Measurements from ENCODE around the gene LRTM2.

Gene LRTM2

DNA sequence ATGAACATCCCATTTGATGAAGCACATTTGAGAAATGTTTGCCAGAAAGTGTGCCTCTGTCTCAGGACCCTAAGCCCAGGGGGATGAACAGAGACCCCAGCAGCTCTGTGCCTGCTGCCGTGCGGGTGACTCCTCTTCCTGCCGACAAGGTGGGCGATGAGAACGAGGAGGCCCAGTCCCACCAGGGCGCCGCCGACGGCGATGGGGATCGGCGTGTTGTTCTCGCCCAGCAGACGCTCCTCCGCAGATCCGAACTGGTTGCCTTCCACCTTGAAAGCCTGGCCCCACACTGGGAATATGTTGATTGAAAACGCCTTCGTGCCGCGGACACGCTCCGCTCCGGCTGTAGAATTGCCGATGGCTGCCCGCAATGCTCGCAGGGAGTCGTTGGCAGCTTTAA is 44.1 kb downstream of the LRTM2 start:
- no peak for TF ChIP-seq ZFX (IDR thresholded peaks at IDR 0.05; ENCODE audit: borderline replicate concordance)
- TF ChIP-seq, protein P1, sequence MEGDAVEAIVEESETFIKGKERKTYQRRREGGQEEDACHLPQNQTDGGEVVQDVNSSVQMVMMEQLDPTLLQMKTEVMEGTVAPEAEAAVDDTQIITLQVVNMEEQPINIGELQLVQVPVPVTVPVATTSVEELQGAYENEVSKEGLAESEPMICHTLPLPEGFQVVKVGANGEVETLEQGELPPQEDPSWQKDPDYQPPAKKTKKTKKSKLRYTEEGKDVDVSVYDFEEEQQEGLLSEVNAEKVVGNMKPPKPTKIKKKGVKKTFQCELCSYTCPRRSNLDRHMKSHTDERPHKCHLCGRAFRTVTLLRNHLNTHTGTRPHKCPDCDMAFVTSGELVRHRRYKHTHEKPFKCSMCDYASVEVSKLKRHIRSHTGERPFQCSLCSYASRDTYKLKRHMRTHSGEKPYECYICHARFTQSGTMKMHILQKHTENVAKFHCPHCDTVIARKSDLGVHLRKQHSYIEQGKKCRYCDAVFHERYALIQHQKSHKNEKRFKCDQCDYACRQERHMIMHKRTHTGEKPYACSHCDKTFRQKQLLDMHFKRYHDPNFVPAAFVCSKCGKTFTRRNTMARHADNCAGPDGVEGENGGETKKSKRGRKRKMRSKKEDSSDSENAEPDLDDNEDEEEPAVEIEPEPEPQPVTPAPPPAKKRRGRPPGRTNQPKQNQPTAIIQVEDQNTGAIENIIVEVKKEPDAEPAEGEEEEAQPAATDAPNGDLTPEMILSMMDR (IDR thresholded peaks at IDR 0.05) = no peak
- no peak overlapping the region for H3K27ac ChIP-seq

DNA sequence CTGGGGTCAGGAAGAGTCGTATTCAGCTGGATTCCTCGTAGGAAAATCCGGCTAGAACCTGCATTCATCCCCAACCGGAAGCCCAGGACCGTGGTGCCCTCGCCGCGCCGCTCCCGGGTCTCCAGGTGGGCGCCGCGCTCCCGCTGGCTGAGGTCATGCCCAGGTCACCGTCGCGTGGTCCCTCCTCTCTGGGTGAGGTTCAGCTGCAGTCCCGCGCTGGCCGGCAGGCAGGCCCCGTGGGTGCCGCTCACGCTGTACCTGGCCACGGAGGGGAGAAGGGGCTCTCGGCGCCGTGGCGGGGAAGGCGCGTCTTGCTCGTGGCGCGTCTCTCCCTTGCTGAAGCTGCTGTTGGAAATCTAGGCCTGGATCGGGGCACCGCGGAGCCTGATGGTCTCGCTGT is 44.5 kb downstream of the LRTM2 start:
- TF ChIP-seq, protein P1 (IDR thresholded peaks at IDR 0.05) = no peak
- no peak for TF ChIP-seq ZFX (IDR thresholded peaks at IDR 0.05; ENCODE audit: borderline replicate concordance)

DNA sequence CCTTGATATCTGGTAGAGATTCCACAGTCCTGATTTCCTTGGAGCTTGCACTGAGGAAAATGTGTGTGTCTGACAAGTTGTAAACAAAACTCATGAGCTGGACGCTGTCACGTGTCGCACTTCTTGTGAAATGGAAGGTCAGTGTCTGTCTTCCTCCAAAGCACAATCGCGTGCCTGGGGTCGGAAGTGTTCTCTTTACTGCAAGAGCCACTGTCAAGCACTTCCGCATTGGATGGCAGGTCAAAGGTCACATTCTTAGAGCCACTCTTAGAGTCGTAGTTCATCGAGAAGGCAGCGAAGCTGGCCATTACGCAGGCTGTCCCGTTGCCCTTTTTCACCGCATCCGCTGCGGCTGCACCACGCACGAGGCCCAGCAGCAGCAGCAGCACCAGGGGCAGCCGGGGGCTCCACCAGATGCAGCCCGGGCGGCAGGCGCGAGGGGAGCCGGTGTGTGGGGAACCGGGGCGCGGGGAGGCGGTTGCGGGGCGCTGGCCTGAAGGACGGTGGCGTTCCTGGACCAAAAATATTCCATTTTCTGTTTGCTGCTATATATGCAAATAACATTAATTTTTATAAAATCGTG is 45.0 kb downstream of the LRTM2 start:
- no peak for TF ChIP-seq ZFX (IDR thresholded peaks at IDR 0.05; ENCODE audit: borderline replicate concordance)
- TF ChIP-seq, protein P1 (IDR thresholded peaks at IDR 0.05) = no peak

More for the DNA sequence above, 44.5 kb downstream of the LRTM2 start:
- no peak overlapping the region for H3K27ac ChIP-seq

DNA sequence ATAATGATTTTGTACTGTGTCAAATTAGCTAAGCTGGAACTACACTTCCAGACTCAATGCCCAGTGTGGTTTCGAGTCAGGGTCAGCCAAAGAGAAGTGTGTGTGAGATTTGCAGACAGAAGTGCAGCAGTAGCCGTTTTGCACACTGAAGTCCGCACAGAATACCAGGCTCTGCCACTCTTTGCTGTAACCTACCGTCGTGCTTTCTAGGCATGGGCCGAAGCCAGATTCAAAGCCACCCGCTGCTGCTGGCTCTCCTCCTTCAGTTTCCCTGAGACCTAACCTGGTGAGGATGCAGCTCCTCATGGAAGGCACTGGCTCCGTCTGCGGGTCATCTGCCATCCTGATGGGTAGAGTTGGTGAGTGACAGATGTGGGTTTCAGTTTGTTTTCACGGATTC is 48.8 kb downstream of the LRTM2 start:
- no peak overlapping the region for H3K27ac ChIP-seq
- TF ChIP-seq, protein P1 (IDR thresholded peaks at IDR 0.05) = no peak
- no peak for TF ChIP-seq ZFX (IDR thresholded peaks at IDR 0.05; ENCODE audit: borderline replicate concordance)

More for the DNA sequence above, 45.0 kb downstream of the LRTM2 start:
- H3K27ac ChIP-seq = no peak overlapping the region

DNA sequence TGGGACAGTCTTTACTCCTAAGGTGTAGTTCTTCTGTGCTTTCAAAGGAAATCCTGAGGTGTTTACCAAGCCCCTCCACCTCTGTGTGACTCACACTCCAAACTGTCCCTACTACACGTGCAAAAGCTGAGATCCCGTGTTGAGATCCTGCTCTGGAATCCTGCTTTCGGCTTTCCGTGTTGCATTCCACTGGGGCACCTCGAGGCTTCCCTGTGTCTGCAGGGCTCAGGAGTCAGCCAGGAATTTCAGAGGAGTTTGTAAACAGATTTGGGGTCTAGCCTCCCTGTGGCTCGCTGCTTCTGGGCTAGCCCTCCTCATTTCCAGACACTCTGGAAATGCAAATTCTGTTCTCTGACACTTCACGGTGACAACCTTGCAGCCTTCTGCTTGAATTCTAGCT is 49.7 kb downstream of the LRTM2 start:
- no peak overlapping the region for H3K27ac ChIP-seq
- no peak for TF ChIP-seq ZFX (IDR thresholded peaks at IDR 0.05; ENCODE audit: borderline replicate concordance)
- TF ChIP-seq, protein P1 (IDR thresholded peaks at IDR 0.05) = no peak

DNA sequence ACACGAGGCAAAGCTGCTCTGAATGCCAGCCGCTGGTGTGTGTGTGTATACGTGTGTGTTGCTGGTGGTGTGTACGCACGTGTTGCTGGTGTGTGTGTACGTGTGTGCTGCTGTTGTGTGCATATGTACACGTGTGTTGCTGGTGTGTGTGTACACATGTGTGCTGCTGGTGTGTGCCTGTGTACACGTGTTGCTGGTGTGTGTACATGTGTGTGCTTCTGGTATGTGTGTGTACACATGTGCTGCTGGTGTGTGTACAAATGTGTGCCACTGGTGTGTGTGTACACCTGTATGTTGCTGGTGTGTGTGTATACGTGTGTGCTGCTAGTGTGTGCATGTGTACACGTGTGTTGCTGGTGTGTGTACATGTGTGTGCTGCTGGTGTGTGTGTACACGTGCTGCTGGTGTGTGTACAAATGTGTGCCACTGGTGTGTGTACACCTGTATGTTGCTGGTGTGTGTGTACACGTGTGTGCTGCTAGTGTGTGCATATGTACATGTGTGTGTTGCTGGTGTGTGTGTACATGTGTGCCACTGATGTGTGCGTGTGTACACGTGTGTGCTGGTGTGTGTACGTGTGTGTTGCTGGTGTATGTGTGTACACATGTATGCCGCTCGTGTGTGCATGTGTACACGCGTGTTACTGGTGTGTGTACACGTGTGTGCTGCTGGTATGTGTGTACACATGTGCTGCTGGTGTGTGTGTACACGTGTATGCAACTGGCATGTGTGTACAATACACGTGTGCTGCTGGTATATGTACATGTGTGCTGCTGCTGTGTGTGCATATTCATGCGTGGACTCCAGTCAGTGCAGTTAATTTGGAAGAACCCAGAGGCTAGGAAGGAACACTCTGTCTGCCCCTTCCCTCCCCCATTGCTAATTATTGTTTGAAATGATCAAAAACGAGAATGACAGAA is 50.9 kb downstream of the LRTM2 start:
- no peak overlapping the region for H3K27ac ChIP-seq
- TF ChIP-seq, protein P1 (IDR thresholded peaks at IDR 0.05) = no peak
- TF ChIP-seq ZFX (IDR thresholded peaks at IDR 0.05; ENCODE audit: borderline replicate concordance) = no peak

DNA sequence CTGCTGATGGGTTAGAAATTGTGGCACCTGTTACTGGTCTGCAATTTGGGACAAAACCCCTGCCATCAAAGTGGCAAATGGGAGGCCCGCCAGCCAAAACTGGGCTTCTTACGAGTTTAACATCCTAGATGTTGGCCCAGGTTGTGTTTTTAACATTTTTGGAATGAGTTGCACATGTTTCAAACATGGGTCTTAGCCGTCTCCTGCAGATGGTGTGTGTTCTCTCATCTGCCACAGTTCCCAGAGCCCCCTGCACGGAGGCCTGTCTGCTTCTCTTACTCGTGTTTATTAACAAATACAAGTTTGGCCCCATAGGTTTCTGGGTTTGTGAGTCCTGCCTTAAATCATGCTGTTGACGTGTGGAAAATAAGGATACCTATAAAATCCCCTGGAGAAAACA is 51.6 kb downstream of the LRTM2 start:
- H3K27ac ChIP-seq = no peak overlapping the region
- TF ChIP-seq ZFX (IDR thresholded peaks at IDR 0.05; ENCODE audit: borderline replicate concordance) = no peak
- TF ChIP-seq, protein P1 (IDR thresholded peaks at IDR 0.05) = no peak
